WI38 (cell line): Measurements from ENCODE around the gene HSD17B3.
"Not testable (repeated sequence)": the region's sequence is repeated elsewhere in the genome, so short reads cannot be mapped to it uniquely, and the experiment has no call there.

Experiments used
- H3K4me3 ChIP-seq: 2 replicates; pipeline ENCODE4 v1.5.1; 2011; ENCODE audit warnings: low read depth, mild to moderate bottlenecking, control low read depth, low read length
- TF ChIP-seq, protein P1 (sequence below): IDR thresholded peaks from 2 replicates; pipeline ENCODE4 v1.5.1; 2012; ENCODE audit warnings: low read depth, mild to moderate bottlenecking, control low read depth, low read length

HSD17B3 gene

GRCh38 chr9:96189995-96190394, 112.0 kb downstream of the HSD17B3 start:
- H3K4me3 ChIP-seq = no peak overlapping the region

DNA sequence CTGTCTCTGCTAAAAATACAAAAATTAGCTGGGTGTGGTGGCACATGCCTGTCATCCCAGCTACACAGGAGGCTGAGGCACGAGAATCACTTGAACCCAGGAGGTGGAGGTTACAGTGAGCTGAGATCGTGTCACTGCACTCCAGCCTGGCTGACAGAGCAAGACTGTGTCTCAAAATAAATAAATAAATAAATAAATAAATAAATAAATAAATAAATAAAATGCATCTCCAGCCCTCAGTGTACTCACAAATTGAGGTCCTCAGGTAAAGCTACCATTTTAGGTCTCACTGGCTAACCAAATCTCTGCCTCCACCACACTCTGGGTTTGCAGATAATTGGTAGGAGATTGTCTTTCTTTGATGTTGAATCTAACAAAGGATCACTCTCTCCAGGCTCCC, 112.4 kb downstream of the HSD17B3 start:
- not testable (repeated sequence) for H3K4me3 ChIP-seq

More at GRCh38 chr9:96189995-96190394, 112.0 kb downstream of the HSD17B3 start:
- TF ChIP-seq, protein P1, sequence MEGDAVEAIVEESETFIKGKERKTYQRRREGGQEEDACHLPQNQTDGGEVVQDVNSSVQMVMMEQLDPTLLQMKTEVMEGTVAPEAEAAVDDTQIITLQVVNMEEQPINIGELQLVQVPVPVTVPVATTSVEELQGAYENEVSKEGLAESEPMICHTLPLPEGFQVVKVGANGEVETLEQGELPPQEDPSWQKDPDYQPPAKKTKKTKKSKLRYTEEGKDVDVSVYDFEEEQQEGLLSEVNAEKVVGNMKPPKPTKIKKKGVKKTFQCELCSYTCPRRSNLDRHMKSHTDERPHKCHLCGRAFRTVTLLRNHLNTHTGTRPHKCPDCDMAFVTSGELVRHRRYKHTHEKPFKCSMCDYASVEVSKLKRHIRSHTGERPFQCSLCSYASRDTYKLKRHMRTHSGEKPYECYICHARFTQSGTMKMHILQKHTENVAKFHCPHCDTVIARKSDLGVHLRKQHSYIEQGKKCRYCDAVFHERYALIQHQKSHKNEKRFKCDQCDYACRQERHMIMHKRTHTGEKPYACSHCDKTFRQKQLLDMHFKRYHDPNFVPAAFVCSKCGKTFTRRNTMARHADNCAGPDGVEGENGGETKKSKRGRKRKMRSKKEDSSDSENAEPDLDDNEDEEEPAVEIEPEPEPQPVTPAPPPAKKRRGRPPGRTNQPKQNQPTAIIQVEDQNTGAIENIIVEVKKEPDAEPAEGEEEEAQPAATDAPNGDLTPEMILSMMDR = no peak

DNA sequence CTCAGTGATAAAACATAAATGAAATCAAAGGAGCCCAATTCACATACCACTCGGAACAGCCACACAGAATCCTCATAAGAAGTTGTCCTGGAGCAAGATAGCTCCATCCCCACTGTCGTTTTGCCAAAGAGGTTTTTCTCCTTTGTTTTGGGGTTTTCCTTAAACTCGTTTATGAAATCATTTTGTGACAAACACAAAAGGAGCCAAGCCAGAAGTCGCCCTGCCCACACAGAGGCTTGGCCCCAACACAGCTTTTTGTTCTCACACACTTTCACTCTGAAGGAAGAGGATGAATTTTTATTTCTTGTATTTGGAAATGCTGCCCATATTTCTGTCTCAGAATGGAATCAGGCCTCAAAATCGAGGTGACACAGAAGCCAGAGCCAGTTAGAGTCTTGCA, 113.4 kb downstream of the HSD17B3 start:
- TF ChIP-seq, protein P1 = no peak
- no peak overlapping the region for H3K4me3 ChIP-seq

DNA sequence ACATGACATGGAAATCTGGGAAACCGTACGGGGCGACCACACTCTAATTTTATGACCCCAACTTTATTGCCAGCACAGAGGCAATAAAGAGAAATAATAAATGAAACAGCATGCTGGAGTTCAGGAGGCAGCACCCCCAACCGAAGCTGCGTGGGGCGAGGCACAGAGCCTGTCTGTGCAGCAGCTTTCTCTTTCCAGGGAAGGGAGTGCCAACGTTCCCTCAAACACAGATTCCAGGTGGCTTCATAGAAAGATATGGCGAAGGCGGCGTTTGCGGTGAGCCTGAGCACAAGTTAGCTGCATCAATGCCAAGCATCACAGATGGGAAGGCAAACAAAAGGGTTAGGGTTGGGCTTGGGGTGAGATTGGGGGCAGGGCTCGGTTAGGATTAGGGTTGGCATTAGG, 114.8 kb downstream of the HSD17B3 start:
- TF ChIP-seq, protein P1 = no peak

GRCh38 chr9:96186591-96187011, 115.4 kb downstream of the HSD17B3 start:
- TF ChIP-seq, protein P1 = no peak
- no peak overlapping the region for H3K4me3 ChIP-seq

More for the DNA sequence above, 114.8 kb downstream of the HSD17B3 start:
- H3K4me3 ChIP-seq = no peak overlapping the region

DNA sequence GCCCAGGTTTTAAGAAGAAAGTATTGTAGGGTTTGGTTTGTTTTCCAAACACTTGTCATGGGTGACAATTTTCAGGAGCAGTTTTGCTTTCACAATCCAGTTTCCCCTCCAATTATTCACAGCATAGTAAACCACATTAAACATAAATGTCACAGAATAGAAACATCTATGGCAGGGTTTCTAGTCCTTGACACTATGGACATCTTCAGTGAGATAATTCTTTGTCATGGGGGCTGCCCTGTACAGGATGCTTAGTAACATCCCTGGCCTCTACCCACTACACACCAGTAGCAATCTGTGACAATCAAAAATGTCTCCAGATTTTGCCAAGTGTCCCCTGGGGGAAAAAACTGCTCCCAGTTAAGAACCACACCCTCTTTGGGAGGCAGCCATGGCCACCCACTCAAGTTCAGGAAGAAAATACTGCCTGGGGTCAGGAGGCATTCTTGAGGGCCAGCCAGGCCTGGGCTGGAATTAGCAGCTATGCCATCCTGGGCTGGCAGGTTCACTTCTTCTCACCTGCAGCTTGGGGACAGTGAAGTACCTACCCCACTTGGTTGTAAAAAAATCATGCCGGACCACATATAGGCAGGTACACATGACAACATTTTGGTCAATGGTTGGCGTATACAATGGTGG, 116.3 kb downstream of the HSD17B3 start:
- H3K4me3 ChIP-seq = no peak overlapping the region
- TF ChIP-seq, protein P1 = no peak
